Measurements from ENCODE around the gene ADD3.

ADD3 gene

GRCh38 chr10:110169586-110169985 lies 161.8 kb downstream of the ADD3 start:
- TF ChIP-seq FOXA1 (IDR thresholded peaks at IDR 0.05) (no peak), BHLHE40 (IDR thresholded peaks at IDR 0.05; ENCODE audit: borderline replicate concordance) (no peak), ELF4 (IDR thresholded peaks at IDR 0.05) (no peak), FOXK2 (IDR thresholded peaks at IDR 0.05) (no peak), CTBP1 (IDR thresholded peaks at IDR 0.05; ENCODE audit: borderline replicate concordance) (no peak), LEF1 (IDR thresholded peaks at IDR 0.05; ENCODE audit: borderline replicate concordance) (no peak), SUZ12 (IDR thresholded peaks at IDR 0.05) (no peak), NFRKB (IDR thresholded peaks at IDR 0.05) (no peak), ZNF384 (IDR thresholded peaks at IDR 0.05) (no peak), HDGF (IDR thresholded peaks at IDR 0.05; ENCODE audit: borderline replicate concordance) (no peak), L3MBTL2 (conservative IDR thresholded peaks at IDR 0.05) (no peak), FOXM1 (IDR thresholded peaks at IDR 0.05; ENCODE audit: borderline replicate concordance) (no peak), SP1 (IDR thresholded peaks at IDR 0.05) (no peak), TARDBP (IDR thresholded peaks at IDR 0.05) (no peak), ARNT (IDR thresholded peaks at IDR 0.05) (no peak)
- TF ChIP-seq, protein P1, sequence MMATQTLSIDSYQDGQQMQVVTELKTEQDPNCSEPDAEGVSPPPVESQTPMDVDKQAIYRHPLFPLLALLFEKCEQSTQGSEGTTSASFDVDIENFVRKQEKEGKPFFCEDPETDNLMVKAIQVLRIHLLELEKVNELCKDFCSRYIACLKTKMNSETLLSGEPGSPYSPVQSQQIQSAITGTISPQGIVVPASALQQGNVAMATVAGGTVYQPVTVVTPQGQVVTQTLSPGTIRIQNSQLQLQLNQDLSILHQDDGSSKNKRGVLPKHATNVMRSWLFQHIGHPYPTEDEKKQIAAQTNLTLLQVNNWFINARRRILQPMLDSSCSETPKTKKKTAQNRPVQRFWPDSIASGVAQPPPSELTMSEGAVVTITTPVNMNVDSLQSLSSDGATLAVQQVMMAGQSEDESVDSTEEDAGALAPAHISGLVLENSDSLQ (IDR thresholded peaks at IDR 0.05): no peak
- no peak for DNase-seq (ENCODE audit: extremely low spot score)
- ChIA-PET CTCF (no interaction called here), POLR2A (no interaction called here)

DNA sequence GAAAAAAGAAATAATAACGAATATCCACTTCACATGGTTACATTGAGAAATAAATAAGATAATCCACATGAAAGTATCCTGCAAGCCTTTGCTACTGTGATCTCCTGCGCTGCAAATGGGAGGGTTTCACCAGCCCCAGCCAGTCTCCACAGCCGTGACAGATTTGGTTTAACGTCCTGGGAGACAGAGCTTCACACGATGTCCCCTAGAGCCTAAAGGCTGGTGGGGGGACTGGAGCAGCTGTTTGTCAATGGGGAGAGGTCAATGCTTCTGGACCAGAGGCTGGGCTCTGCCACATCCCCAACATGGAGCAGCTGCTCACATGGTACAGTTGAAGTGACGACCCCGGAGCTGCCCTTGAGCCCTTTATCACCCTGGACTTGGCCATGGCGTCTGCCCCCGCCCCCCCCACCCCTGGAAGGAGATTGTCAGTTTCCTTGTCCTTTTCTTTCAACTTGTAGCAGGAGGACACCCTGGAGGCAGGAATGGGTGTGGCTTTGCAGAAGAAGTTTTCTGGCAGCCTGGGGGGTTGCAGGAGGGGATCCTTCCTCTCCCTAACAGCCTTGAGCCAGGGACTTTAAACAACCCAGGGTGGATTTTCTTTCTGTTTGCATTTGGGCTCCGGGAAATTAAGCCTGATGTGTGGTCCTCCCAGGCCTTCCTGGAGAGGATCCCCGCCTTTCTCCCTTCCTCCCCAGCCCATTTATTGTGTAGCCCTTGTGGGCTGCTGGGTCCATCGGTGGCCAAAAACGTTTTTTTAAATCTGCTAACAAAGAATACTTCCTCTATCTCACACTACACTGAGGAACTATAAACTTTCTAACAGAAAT lies 162.6 kb downstream of the ADD3 start:
- no peak for DNase-seq (ENCODE audit: extremely low spot score)
- CTCF ChIA-PET: no interaction called here
- POLR2A ChIA-PET: no interaction called here
- no peak for TF ChIP-seq BHLHE40 (IDR thresholded peaks at IDR 0.05; ENCODE audit: borderline replicate concordance)
- no peak for TF ChIP-seq FOXM1 (IDR thresholded peaks at IDR 0.05; ENCODE audit: borderline replicate concordance)
- no peak for TF ChIP-seq LEF1 (IDR thresholded peaks at IDR 0.05; ENCODE audit: borderline replicate concordance)
- TF ChIP-seq CTBP1 (IDR thresholded peaks at IDR 0.05; ENCODE audit: borderline replicate concordance): no peak
- TF ChIP-seq SUZ12 (IDR thresholded peaks at IDR 0.05): no peak
- no peak for TF ChIP-seq L3MBTL2 (conservative IDR thresholded peaks at IDR 0.05)
- TF ChIP-seq TARDBP (IDR thresholded peaks at IDR 0.05): no peak
- TF ChIP-seq ZNF384 (IDR thresholded peaks at IDR 0.05): no peak
- no peak for TF ChIP-seq ELF4 (IDR thresholded peaks at IDR 0.05)
- no peak for TF ChIP-seq ARNT (IDR thresholded peaks at IDR 0.05)
- no peak for TF ChIP-seq FOXK2 (IDR thresholded peaks at IDR 0.05)

DNA sequence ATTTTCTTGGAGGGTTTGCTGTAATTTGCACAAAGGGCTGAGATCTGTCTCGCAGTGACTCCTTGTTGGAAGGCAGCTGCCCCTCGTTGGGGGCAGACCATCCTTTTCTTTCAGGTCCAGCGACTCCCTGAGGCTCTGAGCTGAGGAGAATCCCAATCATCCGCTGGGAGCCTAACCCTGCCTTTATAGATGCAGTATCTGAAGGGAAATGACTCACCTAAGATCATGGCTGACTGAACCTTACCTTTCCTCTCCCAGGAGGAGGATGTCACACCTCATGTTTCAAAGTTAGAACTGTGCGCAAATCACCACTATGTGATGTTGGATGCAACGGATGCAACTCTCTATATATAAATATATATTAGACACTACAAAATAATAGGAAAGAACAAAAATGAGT lies 163.2 kb downstream of the ADD3 start:
- ChIA-PET POLR2A (no interaction called here), CTCF (no interaction called here)
- DNase-seq (ENCODE audit: extremely low spot score): no peak
- TF ChIP-seq HDGF (IDR thresholded peaks at IDR 0.05; ENCODE audit: borderline replicate concordance) (no peak), CTBP1 (IDR thresholded peaks at IDR 0.05; ENCODE audit: borderline replicate concordance) (no peak)
- TF ChIP-seq, protein P1 (IDR thresholded peaks at IDR 0.05): no peak

GRCh38 chr10:110172155-110172554 lies 164.4 kb downstream of the ADD3 start:
- POLR2A ChIA-PET: no interaction called here
- CTCF ChIA-PET: no interaction called here
- TF ChIP-seq, protein P1 (IDR thresholded peaks at IDR 0.05): no peak
- TF ChIP-seq ZNF384 (IDR thresholded peaks at IDR 0.05): no peak
- TF ChIP-seq SUZ12 (IDR thresholded peaks at IDR 0.05): no peak
- TF ChIP-seq ELF4 (IDR thresholded peaks at IDR 0.05): no peak
- TF ChIP-seq NFRKB (IDR thresholded peaks at IDR 0.05): no peak
- TF ChIP-seq FOXK2 (IDR thresholded peaks at IDR 0.05): no peak
- no peak for TF ChIP-seq ARNT (IDR thresholded peaks at IDR 0.05)
- no peak for TF ChIP-seq TARDBP (IDR thresholded peaks at IDR 0.05)
- TF ChIP-seq BHLHE40 (IDR thresholded peaks at IDR 0.05; ENCODE audit: borderline replicate concordance): no peak
- TF ChIP-seq LEF1 (IDR thresholded peaks at IDR 0.05; ENCODE audit: borderline replicate concordance): no peak
- TF ChIP-seq SP1 (IDR thresholded peaks at IDR 0.05): no peak
- TF ChIP-seq HDGF (IDR thresholded peaks at IDR 0.05; ENCODE audit: borderline replicate concordance): no peak
- no peak for TF ChIP-seq FOXA1 (IDR thresholded peaks at IDR 0.05)
- TF ChIP-seq CTBP1 (IDR thresholded peaks at IDR 0.05; ENCODE audit: borderline replicate concordance): no peak
- no peak for TF ChIP-seq FOXM1 (IDR thresholded peaks at IDR 0.05; ENCODE audit: borderline replicate concordance)
- no peak for TF ChIP-seq L3MBTL2 (conservative IDR thresholded peaks at IDR 0.05)
- DNase-seq (ENCODE audit: extremely low spot score): no peak

- DNase-seq (ENCODE audit: extremely low spot score): no peak
- POLR2A ChIA-PET: no interaction called here
- TF ChIP-seq NFRKB (IDR thresholded peaks at IDR 0.05) (no peak), FOXM1 (IDR thresholded peaks at IDR 0.05; ENCODE audit: borderline replicate concordance) (no peak), FOXK2 (IDR thresholded peaks at IDR 0.05) (no peak), LEF1 (IDR thresholded peaks at IDR 0.05; ENCODE audit: borderline replicate concordance) (no peak), BHLHE40 (IDR thresholded peaks at IDR 0.05; ENCODE audit: borderline replicate concordance) (no peak), CTBP1 (IDR thresholded peaks at IDR 0.05; ENCODE audit: borderline replicate concordance) (no peak), L3MBTL2 (conservative IDR thresholded peaks at IDR 0.05) (no peak), SP1 (IDR thresholded peaks at IDR 0.05) (no peak), HDGF (IDR thresholded peaks at IDR 0.05; ENCODE audit: borderline replicate concordance) (no peak), SUZ12 (IDR thresholded peaks at IDR 0.05) (no peak), ZNF384 (IDR thresholded peaks at IDR 0.05) (no peak), ELF4 (IDR thresholded peaks at IDR 0.05) (no peak)
- TF ChIP-seq, protein P1 (IDR thresholded peaks at IDR 0.05): no peak
- CTCF ChIA-PET: no interaction called here
These were observed 166.4 kb downstream of the ADD3 start for GRCh38 chr10:110174201-110174600.
